K562 (cell line): ENCODE results near the gene ARFRP1. TPM values are rescaled to one million over a fixed set of nuclear protein-coding genes. Genes with fewer than 3 reads are reported as not detected.

Experiments
- CBX3 ChIP-seq, 2 experiments: IDR thresholded peaks; 1 replicate in 1 of 2; 2 replicates in 1 of 2; pipeline ENCODE4 v1.6.1; 2012; ENCODE audit warnings: inconsistent platforms in 2 of 2, low read length in 2 of 2, borderline replicate concordance in 1 of 2, control low read depth in 1 of 2
- MYC ChIP-seq, 2 experiments: fragments of 250-450 bp in 1 of 2; sonication (Bioruptor Pico) in 1 of 2; IDR thresholded peaks; 2 replicates each; pipeline versions ENCODE4 v1.5.1 to v1.6.1; 2012 to 2021; ENCODE audit warnings: low read depth in 2 of 2, borderline replicate concordance in 1 of 2, improper control_type of control experiment in 1 of 2, low read length in 1 of 2, mild to moderate bottlenecking in 1 of 2, moderate library complexity in 1 of 2
- NONO ChIP-seq, 2 experiments: fragments of 200-400 bp in 1 of 2; fragments of 450-650 bp in 1 of 2; formaldehyde crosslinking in 1 of 2; IDR thresholded peaks; 2 replicates each; pipeline ENCODE4 v1.6.1; 2017; ENCODE audit warnings: low read depth in 2 of 2, mild to moderate bottlenecking in 2 of 2, moderate library complexity in 2 of 2, low read length in 1 of 2
- POLR2AphosphoS5 ChIP-seq: IDR thresholded peaks from 2 replicates; pipeline ENCODE4 v1.6.1; 2011; ENCODE audit warnings: mild to moderate bottlenecking, low read depth, low read length, moderate library complexity; ENCODE audit not compliant: control insufficient read depth, insufficient read depth
- YY1 ChIP-seq, 3 experiments: IDR thresholded peaks; 2 replicates each; pipeline ENCODE4 v1.6.1; 2011; ENCODE audit warnings: low read length in 2 of 3, mild to moderate bottlenecking in 2 of 3, moderate library complexity in 2 of 3, borderline replicate concordance in 1 of 3, control low read depth in 1 of 3, low read depth in 1 of 3; ENCODE audit not compliant: insufficient read depth in 3 of 3, insufficient replicate concordance in 2 of 3, control insufficient read depth in 1 of 3, insufficient read length in 1 of 3; ENCODE audit errors: extremely low read depth in 1 of 3
- polyA plus RNA-seq, 8 experiments: library from polyadenylated mRNA; depleted of rRNA in 4 of 8; stranded (reverse) in 5 of 8; unstranded in 3 of 8; fragments of >200 nt; fragmentation: Nextera tagmentation in 2 of 8; fragmentation: Illumina TruSeq in 1 of 8; extraction: Ambion mirVana in 2 of 8; extraction: Trizol in 1 of 8; gene quantifications; 2 replicates each; pipeline versions ENCODE4 v1.2.1 to v1.2.3, GENCODE V29; 2011 to 2014; ENCODE audit warnings: inconsistent platforms in 1 of 8, missing spikeins in 1 of 8
- total RNA-seq, 7 experiments: library from RNA; depleted of rRNA in 6 of 7; stranded (reverse); fragments of >200 nt in 6 of 7; fragmentation: Illumina TruSeq in 2 of 7; extraction: Trizol in 2 of 7; gene quantifications; 2 replicates each; pipeline versions ENCODE4 v1.2.1 to v1.2.3, GENCODE V29; 2011 to 2021; ENCODE audit warnings: low replicate concordance in 1 of 7
- TF ChIP-seq, protein P1 (sequence below), 2 experiments: fragments of 150-350 bp in 1 of 2; IDR thresholded peaks; 2 replicates each; pipeline ENCODE4 v1.6.1; 2012 to 2016; ENCODE audit warnings: low read depth in 2 of 2, low read length in 2 of 2, mild to moderate bottlenecking in 1 of 2, moderate library complexity in 1 of 2
- TF ChIP-seq, protein P2 (sequence below): fragments of 450-650 bp; IDR thresholded peaks from 2 replicates; pipeline ENCODE4 v1.6.1; 2016; ENCODE audit warnings: mild to moderate bottlenecking
- TF ChIP-seq, protein P3 (sequence below): fragments of 450-650 bp; conservative IDR thresholded peaks from 2 replicates; pipeline ENCODE4 v1.6.1; 2016; ENCODE audit warnings: missing genetic modification characterization, low read depth, mild to moderate bottlenecking, missing compliant biosample characterization, moderate library complexity

The ARFRP1 gene
- total and polyA plus RNA-seq, 9 of the 15 experiments (the other 6 are each of a cell fraction or from before 2014, with no cell fraction given) = 2.2 to 78.9 (median 37.3) TPM

DNA sequence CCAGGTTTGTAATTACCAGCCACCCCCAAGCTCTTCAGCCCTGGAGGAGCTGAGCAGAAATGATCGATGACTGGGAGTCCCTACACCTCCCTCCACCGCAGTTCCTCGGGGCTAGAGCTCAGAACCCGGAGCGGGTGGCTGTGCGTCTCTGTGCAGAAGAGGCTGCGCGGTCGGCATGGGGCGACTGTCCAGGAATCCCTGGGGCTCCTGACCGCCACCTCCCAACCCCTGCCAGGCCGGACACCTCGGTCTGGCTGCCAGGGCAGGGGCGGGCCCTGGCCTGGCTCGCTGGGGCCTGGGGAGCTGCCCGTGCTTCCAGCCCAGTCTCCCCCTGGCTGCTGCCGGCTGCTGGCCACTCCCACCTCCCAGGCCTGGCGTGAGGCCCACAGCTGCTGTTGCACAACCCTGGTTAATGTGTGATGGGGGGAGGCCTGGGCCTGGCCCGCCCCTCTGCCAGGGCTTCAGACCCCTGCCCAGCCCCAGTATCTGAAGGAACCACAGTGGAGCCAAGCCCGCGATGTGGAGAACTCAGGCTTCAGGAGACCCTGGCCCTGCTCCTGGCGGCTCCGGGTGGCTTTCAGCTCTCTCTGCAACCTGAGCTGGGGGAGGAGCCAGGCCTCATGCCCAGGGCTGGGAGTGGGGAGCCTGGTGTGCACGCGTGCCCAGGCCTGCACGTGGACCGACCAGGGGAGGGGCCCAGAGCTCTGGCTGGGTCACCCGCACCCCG, 33.0 kb upstream of the ARFRP1 start (continued):
- TF ChIP-seq, protein P1, sequence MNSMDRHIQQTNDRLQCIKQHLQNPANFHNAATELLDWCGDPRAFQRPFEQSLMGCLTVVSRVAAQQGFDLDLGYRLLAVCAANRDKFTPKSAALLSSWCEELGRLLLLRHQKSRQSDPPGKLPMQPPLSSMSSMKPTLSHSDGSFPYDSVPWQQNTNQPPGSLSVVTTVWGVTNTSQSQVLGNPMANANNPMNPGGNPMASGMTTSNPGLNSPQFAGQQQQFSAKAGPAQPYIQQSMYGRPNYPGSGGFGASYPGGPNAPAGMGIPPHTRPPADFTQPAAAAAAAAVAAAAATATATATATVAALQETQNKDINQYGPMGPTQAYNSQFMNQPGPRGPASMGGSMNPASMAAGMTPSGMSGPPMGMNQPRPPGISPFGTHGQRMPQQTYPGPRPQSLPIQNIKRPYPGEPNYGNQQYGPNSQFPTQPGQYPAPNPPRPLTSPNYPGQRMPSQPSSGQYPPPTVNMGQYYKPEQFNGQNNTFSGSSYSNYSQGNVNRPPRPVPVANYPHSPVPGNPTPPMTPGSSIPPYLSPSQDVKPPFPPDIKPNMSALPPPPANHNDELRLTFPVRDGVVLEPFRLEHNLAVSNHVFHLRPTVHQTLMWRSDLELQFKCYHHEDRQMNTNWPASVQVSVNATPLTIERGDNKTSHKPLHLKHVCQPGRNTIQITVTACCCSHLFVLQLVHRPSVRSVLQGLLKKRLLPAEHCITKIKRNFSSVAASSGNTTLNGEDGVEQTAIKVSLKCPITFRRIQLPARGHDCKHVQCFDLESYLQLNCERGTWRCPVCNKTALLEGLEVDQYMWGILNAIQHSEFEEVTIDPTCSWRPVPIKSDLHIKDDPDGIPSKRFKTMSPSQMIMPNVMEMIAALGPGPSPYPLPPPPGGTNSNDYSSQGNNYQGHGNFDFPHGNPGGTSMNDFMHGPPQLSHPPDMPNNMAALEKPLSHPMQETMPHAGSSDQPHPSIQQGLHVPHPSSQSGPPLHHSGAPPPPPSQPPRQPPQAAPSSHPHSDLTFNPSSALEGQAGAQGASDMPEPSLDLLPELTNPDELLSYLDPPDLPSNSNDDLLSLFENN (IDR thresholded peaks at IDR 0.05; ENCODE audit: low read depth in 2 of 2, low read length in 2 of 2) = no peak
- TF ChIP-seq NONO (IDR thresholded peaks at IDR 0.05; ENCODE audit: low read depth in 2 of 2, low read length in 1 of 2) (no peak), YY1 (IDR thresholded peaks at IDR 0.05; ENCODE audit: borderline replicate concordance in 1 of 3, control insufficient read depth in 1 of 3, extremely low read depth in 1 of 3, insufficient read depth in 3 of 3, insufficient read length in 1 of 3, insufficient replicate concordance in 2 of 3, low read depth in 1 of 3, low read length in 2 of 3) (peak in 1 of 3 experiments; percentile 10), MYC (IDR thresholded peaks at IDR 0.05; ENCODE audit: low read depth, low read length) (peak; percentile 71), MYC (CRISPR knock-in tag; IDR thresholded peaks at IDR 0.05; ENCODE audit: borderline replicate concordance, low read depth) (no peak), CBX3 (IDR thresholded peaks at IDR 0.05; ENCODE audit: borderline replicate concordance in 1 of 2, low read length in 2 of 2) (no peak), POLR2AphosphoS5 (peak; percentile 23; the same call in 1 of the 2 replicates)
- TF ChIP-seq, protein P2, sequence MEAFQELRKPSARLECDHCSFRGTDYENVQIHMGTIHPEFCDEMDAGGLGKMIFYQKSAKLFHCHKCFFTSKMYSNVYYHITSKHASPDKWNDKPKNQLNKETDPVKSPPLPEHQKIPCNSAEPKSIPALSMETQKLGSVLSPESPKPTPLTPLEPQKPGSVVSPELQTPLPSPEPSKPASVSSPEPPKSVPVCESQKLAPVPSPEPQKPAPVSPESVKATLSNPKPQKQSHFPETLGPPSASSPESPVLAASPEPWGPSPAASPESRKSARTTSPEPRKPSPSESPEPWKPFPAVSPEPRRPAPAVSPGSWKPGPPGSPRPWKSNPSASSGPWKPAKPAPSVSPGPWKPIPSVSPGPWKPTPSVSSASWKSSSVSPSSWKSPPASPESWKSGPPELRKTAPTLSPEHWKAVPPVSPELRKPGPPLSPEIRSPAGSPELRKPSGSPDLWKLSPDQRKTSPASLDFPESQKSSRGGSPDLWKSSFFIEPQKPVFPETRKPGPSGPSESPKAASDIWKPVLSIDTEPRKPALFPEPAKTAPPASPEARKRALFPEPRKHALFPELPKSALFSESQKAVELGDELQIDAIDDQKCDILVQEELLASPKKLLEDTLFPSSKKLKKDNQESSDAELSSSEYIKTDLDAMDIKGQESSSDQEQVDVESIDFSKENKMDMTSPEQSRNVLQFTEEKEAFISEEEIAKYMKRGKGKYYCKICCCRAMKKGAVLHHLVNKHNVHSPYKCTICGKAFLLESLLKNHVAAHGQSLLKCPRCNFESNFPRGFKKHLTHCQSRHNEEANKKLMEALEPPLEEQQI = no peak
- TF ChIP-seq, protein P3, sequence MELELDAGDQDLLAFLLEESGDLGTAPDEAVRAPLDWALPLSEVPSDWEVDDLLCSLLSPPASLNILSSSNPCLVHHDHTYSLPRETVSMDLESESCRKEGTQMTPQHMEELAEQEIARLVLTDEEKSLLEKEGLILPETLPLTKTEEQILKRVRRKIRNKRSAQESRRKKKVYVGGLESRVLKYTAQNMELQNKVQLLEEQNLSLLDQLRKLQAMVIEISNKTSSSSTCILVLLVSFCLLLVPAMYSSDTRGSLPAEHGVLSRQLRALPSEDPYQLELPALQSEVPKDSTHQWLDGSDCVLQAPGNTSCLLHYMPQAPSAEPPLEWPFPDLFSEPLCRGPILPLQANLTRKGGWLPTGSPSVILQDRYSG (tag) = no peak
